Spleen (tissue), 11 donors: Measurements from ENCODE around the gene PEDS1. TPM values are rescaled to one million over a fixed set of nuclear protein-coding genes. Genes with fewer than 3 reads are reported as not detected.
"Not testable (repeated sequence)": the region's sequence is repeated elsewhere in the genome, so short reads cannot be mapped to it uniquely, and the experiment has no call there.

Experiments used
- DNase-seq: peaks from one replicate; pipeline ENCODE4 v3.0.0-alpha.2; 2020
- H3K27ac ChIP-seq, 8 donors: fragments of 200-600 bp; sonication (generic) in 7 of 8; 1 replicate in 4 of 8; 2 replicates in 4 of 8; pipeline versions ENCODE4 v1.5.0 to v1.8.0; 2016 to 2021; ENCODE audit warnings: inconsistent platforms in 4 of 8, mild to moderate bottlenecking in 4 of 8, moderate library complexity in 1 of 8
- H3K27me3 ChIP-seq, 7 donors: fragments of 200-600 bp; sonication (generic) in 6 of 7; replicated peaks in 1 of 7; 1 replicate in 4 of 7; 2 replicates in 3 of 7; pipeline versions ENCODE4 v1.5.0 to v1.8.0; 2016 to 2021; ENCODE audit warnings: inconsistent platforms in 3 of 7, mild to moderate bottlenecking in 1 of 7
- H3K36me3 ChIP-seq, 6 donors: fragments of 200-600 bp; sonication (generic) in 5 of 6; 1 replicate in 4 of 6; 2 replicates in 2 of 6; pipeline versions ENCODE4 v1.5.0 to v1.8.0; 2016 to 2021; ENCODE audit warnings: inconsistent platforms in 2 of 6
- H3K4me1 ChIP-seq, 6 donors: fragments of 200-600 bp; sonication (generic) in 5 of 6; 1 replicate in 3 of 6; 2 replicates in 3 of 6; pipeline versions ENCODE4 v1.5.0 to v1.8.0; 2016 to 2021; ENCODE audit warnings: inconsistent platforms in 3 of 6
- H3K4me3 ChIP-seq, 8 donors: fragments of 200-600 bp; sonication (generic) in 7 of 8; 1 replicate in 4 of 8; 2 replicates in 4 of 8; pipeline versions ENCODE4 v1.5.0 to v1.8.0; 2016 to 2021; ENCODE audit warnings: inconsistent platforms in 4 of 8, mild to moderate bottlenecking in 4 of 8, moderate library complexity in 2 of 8
- H3K9me3 ChIP-seq, 8 donors: fragments of 200-600 bp; sonication (generic) in 7 of 8; 1 replicate in 4 of 8; 2 replicates in 4 of 8; pipeline versions ENCODE4 v1.5.0 to v1.8.0; 2016 to 2021; ENCODE audit warnings: inconsistent platforms in 4 of 8
- POLR2A ChIP-seq, 3 donors: fragments of 450-650 bp; IDR thresholded peaks; one replicate each; pipeline ENCODE4 v1.5.1; 2017; ENCODE audit warnings: antibody characterized with exemption in 3 of 3, mild to moderate bottlenecking in 1 of 3
- POLR2AphosphoS5 ChIP-seq, 3 donors: sonication (generic); formaldehyde crosslinking; IDR thresholded peaks; one replicate each; pipeline ENCODE4 v1.5.1; 2017; ENCODE audit warnings: antibody characterized with exemption in 3 of 3
- WGBS, 5 donors: extraction: QIAGEN DNeasy Blood & Tissue Kit in 3 of 5; methylation state at CpG; one replicate each; pipeline versions ENCODE4 v1.1.5 to v1.1.7; 2013 to 2018; 5-methylcytosine and 5-hydroxymethylcytosine counted together
- intact Hi-C: fragments of 100-400 bp; cut with DNase I; formaldehyde crosslinking; loops from one replicate; pipeline ENCODE4 v1.15.0; 2023; ENCODE audit warnings: low total_unique reads
- polyA plus RNA-seq, 3 donors: library from polyadenylated mRNA; stranded (reverse); fragments of 200-250 nt; gene quantifications; one replicate each; pipeline ENCODE4 v1.2.1, GENCODE V29; 2013
- total RNA-seq, 7 donors: library from RNA; depleted of rRNA in 3 of 7; stranded (reverse); fragments of >200 nt in 3 of 7; fragmentation: NEBNext Ultra II Directional in 4 of 7; extraction: Animal tissue kit (Norgen Biotek cat#: 25700) in 4 of 7; gene quantifications; one replicate each; pipeline versions ENCODE4 v1.1.0 to v1.2.1, GENCODE V29; 2016 to 2021
- TF ChIP-seq, protein P1 (sequence below), 11 experiments: fragments of 200-600 bp in 7 of 11; fragments of 450-650 bp in 4 of 11; sonication (generic) in 4 of 11; IDR thresholded peaks in 8 of 11; conservative IDR thresholded peaks in 3 of 11; 1 replicate in 7 of 11; 2 replicates in 4 of 11; pipeline versions ENCODE4 v1.4.0 to v1.8.0; 2016 to 2021; ENCODE audit warnings: antibody characterized with exemption in 11 of 11, inconsistent platforms in 4 of 11, mild to moderate bottlenecking in 1 of 11
- donor health status: healthy with polysubstance abuse.
- donor health status: DM: no; HTN: no; CAD: no; lungs with moderate emphysema.
- donor health status: DM: no; HTN: no; CAD: no.
- donor health status: Bipolar disorder and iron deficiency.
- donor health status: healthy.
- donor health status: DM: no; HTN: no; CAD: no.
- donor health status: DM: yes; HTN: yes; CAD: no.

The PEDS1 gene
- total and polyA plus RNA-seq, 10 donors: 9.6 to 24.8 (median 15.7) TPM

DNA sequence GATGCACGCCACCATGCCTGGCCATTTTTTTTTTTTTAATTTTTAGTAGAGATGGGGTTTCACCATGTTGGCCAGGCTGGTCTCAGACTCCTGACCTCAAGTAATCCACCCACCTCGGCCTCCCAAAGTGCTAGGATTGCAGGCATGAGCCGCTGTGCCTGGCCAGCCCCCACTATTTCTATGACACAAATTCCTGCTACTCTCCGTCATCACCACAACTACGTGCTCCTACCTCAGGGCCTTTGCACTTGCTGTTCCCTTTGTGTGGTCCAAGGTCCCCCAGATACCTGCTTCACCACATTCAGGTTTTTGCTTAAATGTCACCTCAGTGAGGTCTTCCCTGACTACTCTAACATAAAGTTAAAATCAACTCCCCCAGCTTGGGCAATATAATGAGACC lies 31.9 kb upstream of the PEDS1 start:
- TF ChIP-seq POLR2AphosphoS5 (IDR thresholded peaks at IDR 0.05) (no peak), POLR2A (IDR thresholded peaks at IDR 0.05) (no peak)
- TF ChIP-seq, protein P1, sequence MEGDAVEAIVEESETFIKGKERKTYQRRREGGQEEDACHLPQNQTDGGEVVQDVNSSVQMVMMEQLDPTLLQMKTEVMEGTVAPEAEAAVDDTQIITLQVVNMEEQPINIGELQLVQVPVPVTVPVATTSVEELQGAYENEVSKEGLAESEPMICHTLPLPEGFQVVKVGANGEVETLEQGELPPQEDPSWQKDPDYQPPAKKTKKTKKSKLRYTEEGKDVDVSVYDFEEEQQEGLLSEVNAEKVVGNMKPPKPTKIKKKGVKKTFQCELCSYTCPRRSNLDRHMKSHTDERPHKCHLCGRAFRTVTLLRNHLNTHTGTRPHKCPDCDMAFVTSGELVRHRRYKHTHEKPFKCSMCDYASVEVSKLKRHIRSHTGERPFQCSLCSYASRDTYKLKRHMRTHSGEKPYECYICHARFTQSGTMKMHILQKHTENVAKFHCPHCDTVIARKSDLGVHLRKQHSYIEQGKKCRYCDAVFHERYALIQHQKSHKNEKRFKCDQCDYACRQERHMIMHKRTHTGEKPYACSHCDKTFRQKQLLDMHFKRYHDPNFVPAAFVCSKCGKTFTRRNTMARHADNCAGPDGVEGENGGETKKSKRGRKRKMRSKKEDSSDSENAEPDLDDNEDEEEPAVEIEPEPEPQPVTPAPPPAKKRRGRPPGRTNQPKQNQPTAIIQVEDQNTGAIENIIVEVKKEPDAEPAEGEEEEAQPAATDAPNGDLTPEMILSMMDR (IDR thresholded peaks at IDR 0.05 in 8 of 11, conservative IDR thresholded peaks at IDR 0.05 in 3 of 11): no peak
- peaks cover 4 to 45% (median 16%) of the 10 kb centered on the region in 6 donors for H3K4me1 ChIP-seq
- H3K27me3 ChIP-seq: peaks cover 0 to 15% (median 0%) of the 10 kb centered on the region in 7 donors
- H3K27ac ChIP-seq: no peak overlapping the region
- intact Hi-C loops: no loop called here
- 87 to 95% (median 93%) methylated on average over 5 of the region's 5 CpGs for WGBS, 5 donors
- H3K36me3 ChIP-seq: no peaks in the 10 kb centered on the region
- no peak for DNase-seq
- H3K9me3 ChIP-seq: no peaks in the 10 kb centered on the region
- no peak overlapping the region for H3K4me3 ChIP-seq

DNA sequence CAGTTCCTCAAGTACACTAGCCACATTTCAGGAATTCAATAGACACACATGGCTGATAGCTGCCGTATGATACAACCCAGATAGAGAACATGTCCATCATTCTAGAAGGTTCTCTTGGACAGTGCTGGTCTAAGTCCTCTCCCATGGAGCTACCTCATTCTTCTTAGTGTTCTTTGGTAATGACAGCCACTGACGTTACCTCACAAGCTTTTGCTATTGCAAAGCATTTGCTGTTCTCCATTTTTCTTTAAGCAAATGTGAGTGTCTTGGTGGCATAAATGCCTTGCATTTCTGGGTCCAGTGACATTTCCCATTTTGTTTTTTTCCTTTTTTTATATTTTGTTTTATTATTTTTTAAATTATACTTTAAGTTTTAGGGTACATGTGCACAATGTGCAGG lies 28.8 kb upstream of the PEDS1 start:
- H3K9me3 ChIP-seq: no peaks in the 10 kb centered on the region
- no peak for TF ChIP-seq POLR2A (IDR thresholded peaks at IDR 0.05)
- TF ChIP-seq POLR2AphosphoS5 (IDR thresholded peaks at IDR 0.05): no peak
- TF ChIP-seq, protein P1 (IDR thresholded peaks at IDR 0.05 in 8 of 11, conservative IDR thresholded peaks at IDR 0.05 in 3 of 11): no peak
- intact Hi-C loops: loop anchor here (5.0 kb wide), 1 partner anchor 405 kb away; no protein-coding TSS in a partner anchor
- WGBS, 5 donors: 57 to 80% (median 74%) methylated on average over 2 of the region's 2 CpGs
- H3K36me3 ChIP-seq: no peaks in the 10 kb centered on the region
- no peak overlapping the region for H3K27ac ChIP-seq
- peaks cover 0 to 15% (median 0%) of the 10 kb centered on the region in 7 donors for H3K27me3 ChIP-seq
- peaks cover 0 to 20% (median 9%) of the 10 kb centered on the region in 6 donors for H3K4me1 ChIP-seq
- DNase-seq: no peak
- H3K4me3 ChIP-seq: no peak overlapping the region

DNA sequence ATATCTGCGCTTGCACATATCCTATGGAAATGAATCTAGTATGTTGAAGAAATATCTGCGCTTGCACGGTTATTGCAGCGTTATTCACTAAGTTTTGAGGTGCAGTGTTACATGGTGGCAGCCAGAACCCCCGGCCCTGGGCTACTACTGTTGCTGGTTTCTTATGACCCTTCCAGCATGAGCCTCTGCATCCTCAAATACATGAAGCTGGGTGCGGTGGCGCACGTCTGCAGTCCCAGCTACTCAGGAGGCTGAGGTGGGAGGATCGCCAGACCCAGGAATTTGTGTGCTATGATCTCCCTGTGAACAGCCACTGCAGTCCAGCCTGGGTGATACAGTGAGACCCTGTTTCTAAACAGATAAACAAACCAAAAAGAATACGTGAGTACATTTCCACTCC lies 27.8 kb upstream of the PEDS1 start:
- WGBS, 5 donors: 83 to 96% (median 86%) methylated on average over 10 of the region's 10 CpGs
- intact Hi-C loops: loop anchor here (5.0 kb wide), 1 partner anchor 406 kb away; no protein-coding TSS in a partner anchor

DNA sequence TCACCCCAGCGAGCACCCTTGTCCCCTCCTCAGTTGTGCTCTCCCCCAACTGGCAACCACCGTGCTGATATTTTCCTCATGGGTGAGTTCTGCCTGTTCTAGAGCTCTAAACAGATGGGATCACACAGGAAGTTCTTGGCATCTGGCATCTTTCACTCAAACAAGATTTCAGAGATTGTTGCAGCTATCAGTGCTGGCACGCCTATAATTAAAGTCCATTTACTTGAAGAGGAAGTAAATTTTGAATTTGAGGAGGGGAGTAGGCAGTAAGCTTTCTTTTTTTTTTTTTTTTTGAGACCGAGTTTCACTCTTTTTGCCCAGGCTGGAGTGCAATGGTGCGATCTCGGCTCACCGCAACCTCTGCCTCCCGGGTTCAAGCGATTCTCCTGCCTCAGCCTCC lies 25.1 kb upstream of the PEDS1 start:
- not testable (repeated sequence) for H3K27ac ChIP-seq, H3K9me3 ChIP-seq, H3K36me3 ChIP-seq, H3K4me1 ChIP-seq, H3K27me3 ChIP-seq, H3K4me3 ChIP-seq, DNase-seq
- intact Hi-C loops: loop anchor here (10.0 kb wide), 1 partner anchor 204 kb away; no protein-coding TSS in a partner anchor
- WGBS, 5 donors: 80 to 87% (median 81%) methylated on average over 9 of the region's 9 CpGs

More for the DNA sequence above, 27.8 kb upstream of the PEDS1 start:
- no peak overlapping the region for H3K4me3 ChIP-seq
- H3K36me3 ChIP-seq: no peaks in the 10 kb centered on the region
- TF ChIP-seq, protein P1 (IDR thresholded peaks at IDR 0.05 in 8 of 11, conservative IDR thresholded peaks at IDR 0.05 in 3 of 11): no peak
- no peak for TF ChIP-seq POLR2A (IDR thresholded peaks at IDR 0.05)
- TF ChIP-seq POLR2AphosphoS5 (IDR thresholded peaks at IDR 0.05): no peak
- H3K27ac ChIP-seq: no peak overlapping the region
- peaks cover 0 to 10% (median 5%) of the 10 kb centered on the region in 6 donors for H3K4me1 ChIP-seq
- H3K27me3 ChIP-seq: peaks cover 0 to 15% (median 0%) of the 10 kb centered on the region in 7 donors
- DNase-seq: no peak
- H3K9me3 ChIP-seq: no peaks in the 10 kb centered on the region
